Measurements from ENCODE around the gene DSCAML1.

The DSCAML1 gene

GRCh38 chr11:117481885-117482284 lies 315.1 kb downstream of the DSCAML1 start:
- DNase-seq, result no peak

DNA sequence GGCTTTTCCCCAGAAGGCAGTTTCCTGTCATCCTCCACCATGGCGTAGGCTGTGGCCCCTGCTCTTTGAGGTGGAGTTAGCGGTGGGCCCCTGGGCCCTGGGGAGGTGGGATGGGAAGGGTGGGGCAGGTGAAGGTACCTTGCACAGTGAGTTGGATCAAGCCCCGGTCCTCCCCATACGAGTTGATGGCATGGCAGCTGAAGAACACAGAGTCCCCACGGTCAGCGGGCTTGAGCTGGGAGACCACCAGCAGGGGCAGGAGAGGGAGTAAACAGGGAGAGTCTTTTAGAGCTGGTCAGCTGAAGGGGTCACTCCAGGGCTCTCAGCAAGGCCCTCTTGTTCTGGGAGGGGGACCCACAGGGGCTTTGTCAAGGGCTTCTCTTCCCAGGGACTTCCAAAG lies 316.0 kb downstream of the DSCAML1 start:
- DNase-seq, result no peak

- no peak for DNase-seq
These were observed 316.8 kb downstream of the DSCAML1 start for GRCh38 chr11:117480221-117480620.

- no peak for DNase-seq
These were observed 317.6 kb downstream of the DSCAML1 start for GRCh38 chr11:117479372-117479771.

- DNase-seq, result no peak
These were observed 318.1 kb downstream of the DSCAML1 start for GRCh38 chr11:117478926-117479325.

GRCh38 chr11:117478126-117478860 lies 318.7 kb downstream of the DSCAML1 start:
- DNase-seq, result no peak

DNA sequence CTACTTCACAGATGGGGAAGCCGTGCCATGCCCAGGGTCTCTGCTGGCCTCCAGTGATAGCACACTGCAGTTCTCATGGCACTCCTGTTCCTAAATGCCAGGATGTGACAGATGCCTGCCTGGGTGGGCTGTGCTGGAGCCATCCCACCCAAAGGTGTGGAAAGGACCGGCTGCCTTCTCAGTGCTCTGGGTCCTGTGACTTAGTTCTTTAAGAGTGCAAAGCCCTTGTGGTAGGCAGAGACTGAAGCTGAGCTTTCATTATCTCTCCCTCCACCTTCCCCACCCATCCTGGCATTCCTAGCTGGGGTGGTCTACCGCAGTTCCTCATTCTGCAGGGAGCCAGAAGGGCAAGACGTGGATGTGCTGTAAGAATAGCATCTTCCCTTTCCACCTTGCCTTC lies 319.3 kb downstream of the DSCAML1 start:
- no peak for DNase-seq

- DNase-seq, result no peak
These were observed 320.4 kb downstream of the DSCAML1 start for GRCh38 chr11:117476531-117477142.

DNA sequence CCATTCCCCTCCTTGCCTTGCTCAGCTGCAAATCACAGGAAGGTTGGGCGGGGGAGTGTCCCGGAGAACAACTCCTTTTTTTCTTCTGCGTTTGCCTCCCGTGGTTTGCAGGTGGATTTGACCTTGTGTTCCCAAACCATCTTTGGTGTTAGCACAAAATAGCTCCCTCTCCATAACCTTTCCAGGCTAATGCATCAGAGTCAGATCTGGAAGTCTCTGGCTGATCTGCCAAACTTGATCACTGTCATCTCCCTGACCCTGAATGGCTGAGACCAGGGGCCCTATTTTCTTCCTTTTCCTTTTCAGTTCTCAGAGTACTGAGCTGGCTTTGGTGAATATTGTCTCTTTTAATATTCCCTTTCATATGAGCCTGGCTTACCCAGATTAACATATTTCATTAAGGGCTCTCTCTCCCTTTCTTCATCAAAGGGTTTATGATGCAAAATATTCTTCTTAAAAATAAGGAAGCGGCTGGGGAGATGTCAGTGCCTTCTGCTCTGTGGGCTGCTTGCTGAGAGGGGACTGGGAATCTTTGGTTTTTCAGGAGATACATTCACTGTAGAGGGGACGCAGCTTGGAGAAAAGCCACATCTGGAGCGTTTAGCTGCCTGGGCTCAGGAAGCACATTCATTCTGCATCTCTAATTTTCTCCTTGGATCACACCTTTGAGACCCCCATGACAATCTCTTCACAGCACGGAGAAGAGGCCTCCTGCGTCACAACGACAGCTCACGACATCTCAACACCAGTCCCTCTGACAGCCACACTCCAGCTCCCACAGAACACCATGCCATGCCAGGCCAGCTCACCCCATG lies 321.1 kb downstream of the DSCAML1 start:
- DNase-seq, result no peak

- DNase-seq, result peak; percentile 29
These were observed 323.4 kb downstream of the DSCAML1 start for GRCh38 chr11:117473481-117474091.

GRCh38 chr11:117471776-117472175 lies 325.2 kb downstream of the DSCAML1 start:
- no peak for DNase-seq

DNA sequence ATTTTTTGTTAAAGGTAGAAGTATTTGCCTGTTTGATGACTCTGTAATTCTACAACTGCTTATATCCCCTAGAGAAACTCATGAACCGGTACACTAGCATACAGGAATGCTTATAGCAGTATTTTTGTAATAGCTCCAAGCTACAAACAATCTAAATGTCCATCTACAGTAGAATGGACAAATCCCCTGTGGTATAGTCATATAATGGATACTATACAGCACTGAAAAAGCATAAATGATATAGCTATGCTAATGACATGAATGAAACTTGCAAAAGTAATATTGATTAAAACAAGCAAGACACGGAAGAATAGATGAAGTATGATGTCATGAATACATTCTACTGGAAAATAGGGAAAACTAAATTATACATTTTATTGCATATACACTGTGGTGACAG lies 326.4 kb downstream of the DSCAML1 start:
- DNase-seq, result no peak

DNA sequence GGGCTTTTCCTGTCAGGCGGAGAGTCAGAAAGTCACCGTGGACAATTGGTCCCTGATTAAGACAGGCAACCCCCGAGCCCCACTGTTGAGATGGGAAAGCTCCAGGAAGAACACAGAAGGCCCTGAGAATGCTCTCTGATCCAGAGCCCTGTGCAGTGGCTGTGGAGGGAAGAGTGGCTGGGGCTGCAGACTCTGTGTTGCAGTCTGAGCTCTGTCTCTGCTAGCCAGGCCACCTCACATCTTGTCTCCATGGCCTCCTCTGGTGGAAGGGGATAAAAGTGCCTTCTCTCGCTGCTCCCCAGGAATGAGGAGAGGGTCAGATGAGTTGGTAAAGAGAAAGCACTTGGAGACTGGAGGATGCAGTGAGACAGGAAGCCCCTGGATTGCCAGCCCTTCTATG lies 328.1 kb downstream of the DSCAML1 start:
- DNase-seq, result no peak

GRCh38 chr11:117467770-117468169 lies 329.2 kb downstream of the DSCAML1 start:
- no peak for DNase-seq

DNA sequence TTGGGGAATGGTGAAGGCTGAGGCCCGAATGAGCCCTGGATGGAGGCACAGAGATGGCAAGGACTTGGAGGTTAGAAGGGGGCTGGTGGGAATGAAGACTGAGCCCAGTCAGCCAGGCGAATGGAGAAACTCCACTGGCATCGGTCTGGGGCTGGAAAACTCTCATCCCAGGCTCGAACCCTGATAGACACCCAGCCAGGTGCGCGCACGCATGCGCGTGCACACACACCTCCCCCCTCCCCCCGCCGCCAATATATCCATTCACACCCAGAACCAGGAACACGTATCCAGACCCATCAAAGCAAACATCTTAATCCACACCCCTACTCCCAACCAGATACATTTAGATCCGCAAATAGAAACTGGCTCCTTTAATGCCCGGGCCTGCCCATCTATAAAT lies 330.1 kb downstream of the DSCAML1 start:
- no peak for DNase-seq

DNA sequence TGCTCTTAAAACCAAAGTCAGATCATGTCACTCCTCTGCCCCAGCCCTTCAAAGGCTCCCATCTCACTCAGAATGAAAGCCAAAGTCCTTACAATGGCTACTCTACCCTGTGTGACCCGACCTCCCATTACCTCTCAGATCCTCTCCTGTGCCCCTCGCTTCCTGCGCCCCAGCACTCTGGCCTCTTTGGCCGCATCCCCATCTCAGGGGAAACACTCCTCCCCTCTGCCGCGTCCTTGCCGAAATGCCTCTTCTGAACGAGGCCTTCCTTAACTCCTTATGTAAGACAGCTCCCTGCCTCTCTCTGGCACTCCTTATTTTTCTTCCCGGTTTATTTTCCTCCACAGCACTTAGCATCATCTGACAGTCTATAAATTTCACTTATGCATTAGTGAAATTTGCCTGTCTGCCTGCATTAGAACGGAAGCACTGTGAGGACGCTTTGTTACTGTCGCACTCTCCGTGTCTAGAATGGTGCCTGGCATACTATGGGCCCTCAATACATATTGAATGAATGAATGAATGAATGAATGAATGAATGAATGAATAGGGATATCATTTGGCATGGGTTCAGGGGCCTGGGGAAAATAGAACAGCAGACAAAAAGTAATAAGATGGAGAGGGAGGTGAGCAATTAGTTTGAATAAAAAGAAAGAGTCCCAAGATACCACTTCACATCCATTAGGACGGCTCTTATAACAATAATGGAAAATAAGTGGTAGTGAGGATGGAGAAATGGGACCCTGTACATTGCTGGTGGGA lies 331.6 kb downstream of the DSCAML1 start:
- DNase-seq, result no peak

- no peak for DNase-seq
These were observed 332.2 kb downstream of the DSCAML1 start for GRCh38 chr11:117464778-117465177.

GRCh38 chr11:117462864-117463247 lies 334.2 kb downstream of the DSCAML1 start:
- DNase-seq, result no peak

GRCh38 chr11:117462183-117462863 lies 334.7 kb downstream of the DSCAML1 start:
- DNase-seq, result no peak

- no peak for DNase-seq
These were observed 335.4 kb downstream of the DSCAML1 start for GRCh38 chr11:117461396-117462182.

- DNase-seq, result no peak
These were observed 337.1 kb downstream of the DSCAML1 start for GRCh38 chr11:117459979-117460300.

Measured in NCI-H2171 treated with DMSO at 0.1 percent for 48 hours (cell line).